ENCODE results near the gene KIF26A. TPM values are rescaled to one million over a fixed set of nuclear protein-coding genes. Genes with fewer than 3 reads are reported as not detected.

KIF26A gene
- polyA plus RNA-seq, 1 of the 3 experiments (the other 2 are of a cell fraction): 1.7 TPM

DNA sequence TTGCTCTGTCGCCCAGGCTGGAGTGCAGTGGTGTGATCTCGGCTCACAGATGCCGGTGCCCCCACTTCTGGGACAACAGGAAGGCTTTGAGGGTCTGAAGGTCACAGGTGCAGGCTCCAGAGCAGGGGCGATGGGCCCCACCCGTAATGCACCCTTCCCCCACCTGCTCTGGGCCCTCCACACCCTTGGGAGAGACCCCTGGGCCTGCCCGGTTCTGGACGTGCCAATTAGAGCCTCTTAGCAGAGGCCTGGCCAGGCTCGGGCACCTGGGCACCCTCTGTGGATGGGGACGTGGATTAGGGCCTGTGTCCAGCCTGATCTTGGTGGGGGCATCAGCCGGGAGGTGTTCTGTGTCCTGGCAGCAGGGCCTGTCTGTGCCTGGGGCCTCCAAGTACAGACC is 62.2 kb downstream of the KIF26A start:
- 73% methylated on average over 8 of the region's 10 CpGs for WGBS (ENCODE audit: low lambda C conversion rate)
- Histone ChIP-seq H3K9me2 (no peaks in the 10 kb centered on the region), H3K4me3 (ENCODE audit: low read depth in 2 of 2, low read length in 1 of 2) (no peak overlapping the region), H4K20me1 (ENCODE audit: insufficient read depth) (no peaks in the 10 kb centered on the region), H3K4me2 (no peak overlapping the region), H3K27ac (ENCODE audit: low read depth in 2 of 2, low read length in 1 of 2) (no peak overlapping the region), H3K9ac (no peak overlapping the region), H3K27me3 (ENCODE audit: insufficient read depth) (no peaks in the 10 kb centered on the region), H3K9me3 (no peaks in the 10 kb centered on the region), H2AFZ (ENCODE audit: low read depth) (no peak overlapping the region), H3K4me1 (ENCODE audit: control insufficient read depth in 1 of 2, insufficient read depth in 2 of 2, low read depth in 1 of 2, low read length in 1 of 2) (peaks cover 0 to 45% of the 10 kb centered on the region in 2 experiments; a peak in 2 of 4 replicates), H3K79me2 (ENCODE audit: insufficient read depth) (no peaks in the 10 kb centered on the region), H3F3A (replicated peaks; ENCODE audit: insufficient read depth) (no peaks in the 10 kb centered on the region), H3K36me3 (replicated peaks in 1 of 2; ENCODE audit: control insufficient read depth in 1 of 2, insufficient read depth in 2 of 2, low read length in 1 of 2) (no peaks in the 10 kb centered on the region)
- no peak for DNase-seq
- ChIA-PET POLR2A (interaction anchor here (2.9 kb wide), 1 partner anchor 23 kb away, joined by 23 read pairs; no protein-coding TSS in a partner anchor), CTCF (interaction anchor here (0.9 to 1.5 kb wide), 6 partner anchors 9 to 91 kb away, joined by 3 to 5 read pairs (median 3); no protein-coding TSS in a partner anchor)
- no peak for TF ChIP-seq MXI1 (IDR thresholded peaks at IDR 0.05; ENCODE audit: low read depth, low read length)
- TF ChIP-seq RXRA (IDR thresholded peaks at IDR 0.05; ENCODE audit: borderline replicate concordance, low read depth): no peak
- TF ChIP-seq TEAD4 (IDR thresholded peaks at IDR 0.05; ENCODE audit: borderline replicate concordance, insufficient read depth): no peak
- TF ChIP-seq, protein P1, sequence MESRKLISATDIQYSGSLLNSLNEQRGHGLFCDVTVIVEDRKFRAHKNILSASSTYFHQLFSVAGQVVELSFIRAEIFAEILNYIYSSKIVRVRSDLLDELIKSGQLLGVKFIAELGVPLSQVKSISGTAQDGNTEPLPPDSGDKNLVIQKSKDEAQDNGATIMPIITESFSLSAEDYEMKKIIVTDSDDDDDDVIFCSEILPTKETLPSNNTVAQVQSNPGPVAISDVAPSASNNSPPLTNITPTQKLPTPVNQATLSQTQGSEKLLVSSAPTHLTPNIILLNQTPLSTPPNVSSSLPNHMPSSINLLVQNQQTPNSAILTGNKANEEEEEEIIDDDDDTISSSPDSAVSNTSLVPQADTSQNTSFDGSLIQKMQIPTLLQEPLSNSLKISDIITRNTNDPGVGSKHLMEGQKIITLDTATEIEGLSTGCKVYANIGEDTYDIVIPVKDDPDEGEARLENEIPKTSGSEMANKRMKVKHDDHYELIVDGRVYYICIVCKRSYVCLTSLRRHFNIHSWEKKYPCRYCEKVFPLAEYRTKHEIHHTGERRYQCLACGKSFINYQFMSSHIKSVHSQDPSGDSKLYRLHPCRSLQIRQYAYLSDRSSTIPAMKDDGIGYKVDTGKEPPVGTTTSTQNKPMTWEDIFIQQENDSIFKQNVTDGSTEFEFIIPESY (IDR thresholded peaks at IDR 0.05; ENCODE audit: borderline replicate concordance, low read depth): no peak
- TF ChIP-seq EZH2phosphoT487 (IDR thresholded peaks at IDR 0.05; ENCODE audit: borderline replicate concordance, low read depth): no peak
- TF ChIP-seq SMC3 (IDR thresholded peaks at IDR 0.05; ENCODE audit: low read depth, low read length): no peak
- TF ChIP-seq, protein P2, sequence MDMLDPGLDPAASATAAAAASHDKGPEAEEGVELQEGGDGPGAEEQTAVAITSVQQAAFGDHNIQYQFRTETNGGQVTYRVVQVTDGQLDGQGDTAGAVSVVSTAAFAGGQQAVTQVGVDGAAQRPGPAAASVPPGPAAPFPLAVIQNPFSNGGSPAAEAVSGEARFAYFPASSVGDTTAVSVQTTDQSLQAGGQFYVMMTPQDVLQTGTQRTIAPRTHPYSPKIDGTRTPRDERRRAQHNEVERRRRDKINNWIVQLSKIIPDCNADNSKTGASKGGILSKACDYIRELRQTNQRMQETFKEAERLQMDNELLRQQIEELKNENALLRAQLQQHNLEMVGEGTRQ (IDR thresholded peaks at IDR 0.05; ENCODE audit: borderline replicate concordance, low read depth, low read length): no peak
- TF ChIP-seq GABPA (IDR thresholded peaks at IDR 0.05; ENCODE audit: low read depth): no peak
- no peak for TF ChIP-seq MEF2A (IDR thresholded peaks at IDR 0.05; ENCODE audit: borderline replicate concordance, low read depth)
- TF ChIP-seq NRF1 (IDR thresholded peaks at IDR 0.05; ENCODE audit: low read depth, low read length): no peak

DNA sequence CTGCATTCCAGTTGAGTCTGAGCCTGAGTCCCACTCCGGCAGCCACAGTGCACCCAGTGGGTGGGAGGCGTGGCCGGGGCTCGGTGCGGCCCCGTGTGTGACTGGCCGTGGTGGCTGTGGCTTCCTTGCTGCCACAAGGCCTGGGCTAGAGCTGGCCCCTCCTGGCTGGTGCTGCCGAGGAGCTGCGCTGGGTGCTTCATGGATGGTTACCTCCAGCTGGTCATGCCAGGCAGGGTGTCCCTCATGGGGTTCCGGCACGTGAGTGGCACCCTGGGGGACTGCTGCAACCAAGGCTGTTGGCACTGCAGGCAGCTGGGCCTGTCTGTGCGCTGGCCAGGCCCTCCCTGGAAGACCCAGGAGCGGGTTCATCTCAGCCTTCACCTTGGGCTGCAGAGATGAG is 62.7 kb downstream of the KIF26A start:
- DNase-seq: no peak
- Histone ChIP-seq H3K9me2 (no peaks in the 10 kb centered on the region), H3K79me2 (ENCODE audit: insufficient read depth) (no peaks in the 10 kb centered on the region), H3K27me3 (ENCODE audit: insufficient read depth) (no peaks in the 10 kb centered on the region), H3K27ac (ENCODE audit: low read depth in 2 of 2, low read length in 1 of 2) (no peak overlapping the region; a peak in 1 of 4 replicates), H4K20me1 (ENCODE audit: insufficient read depth) (no peaks in the 10 kb centered on the region), H3F3A (replicated peaks; ENCODE audit: insufficient read depth) (no peaks in the 10 kb centered on the region), H3K4me3 (ENCODE audit: low read depth in 2 of 2, low read length in 1 of 2) (no peak overlapping the region), H3K36me3 (replicated peaks in 1 of 2; ENCODE audit: control insufficient read depth in 1 of 2, insufficient read depth in 2 of 2, low read length in 1 of 2) (no peaks in the 10 kb centered on the region), H3K9me3 (no peaks in the 10 kb centered on the region), H3K9ac (no peak overlapping the region), H3K4me1 (ENCODE audit: control insufficient read depth in 1 of 2, insufficient read depth in 2 of 2, low read depth in 1 of 2, low read length in 1 of 2) (peaks cover 0 to 47% of the 10 kb centered on the region in 2 experiments; a peak in 2 of 4 replicates), H2AFZ (ENCODE audit: low read depth) (no peak overlapping the region), H3K4me2 (no peak overlapping the region)
- TF ChIP-seq GATA2 (CRISPR knock-in tag; IDR thresholded peaks at IDR 0.05) (no peak), FOSL2 (IDR thresholded peaks at IDR 0.05; ENCODE audit: borderline replicate concordance, low read depth) (no peak), GABPA (IDR thresholded peaks at IDR 0.05; ENCODE audit: low read depth) (no peak), RCOR1 (IDR thresholded peaks at IDR 0.05; ENCODE audit: low read length) (no peak)
- CTCF ChIA-PET: interaction anchor here (0.9 to 1.5 kb wide), 6 partner anchors 8 to 91 kb away, joined by 3 to 5 read pairs (median 3); no protein-coding TSS in a partner anchor
- WGBS (ENCODE audit: low lambda C conversion rate): 82% methylated on average over 10 of the region's 13 CpGs
- POLR2A ChIA-PET: interaction anchor here (2.9 kb wide), 1 partner anchor 22 kb away, joined by 23 read pairs; no protein-coding TSS in a partner anchor

Measured in SK-N-SH (cell line).